Subcutaneous adipose tissue (tissue), 4 donors: ENCODE results near the gene ADARB2. TPM values are rescaled to one million over a fixed set of nuclear protein-coding genes. Genes with fewer than 3 reads are reported as not detected.

Experiments
- CTCF ChIP-seq: fragments of 450-650 bp; IDR thresholded peaks from one replicate; pipeline ENCODE4 v1.5.1; 2016; ENCODE audit warnings: low read depth, mild to moderate bottlenecking, control low read depth, antibody characterized with exemption, moderate library complexity
- total RNA-seq, 4 donors: library from RNA; depleted of rRNA; stranded (reverse); fragments of >200 nt; gene quantifications; one replicate each; pipeline ENCODE4 v1.1.0, GENCODE V29; 2016

ADARB2 gene
- total RNA-seq, 4 donors from 2014 or later, result under 0.01 to 0.65 (median 0.44) TPM; not detected in 1

- no peak for TF ChIP-seq CTCF
Observed at GRCh38 chr10:1687190-1687589, 50.1 kb downstream of the ADARB2 start.

- no peak for TF ChIP-seq CTCF
Observed at GRCh38 chr10:1686491-1686749, 50.9 kb downstream of the ADARB2 start.

GRCh38 chr10:1685699-1686490, 51.4 kb downstream of the ADARB2 start:
- TF ChIP-seq CTCF, result no peak

GRCh38 chr10:1684991-1685390, 52.3 kb downstream of the ADARB2 start:
- no peak for TF ChIP-seq CTCF

- TF ChIP-seq CTCF, result no peak
Observed at GRCh38 chr10:1683649-1684048, 53.7 kb downstream of the ADARB2 start.

- no peak for TF ChIP-seq CTCF
Observed at GRCh38 chr10:1679821-1680650, 57.3 kb downstream of the ADARB2 start.

- no peak for TF ChIP-seq CTCF
Observed at GRCh38 chr10:1678084-1678483, 59.2 kb downstream of the ADARB2 start.
